Measurements from ENCODE around the gene KCNAB1. TPM values are rescaled to one million over a fixed set of nuclear protein-coding genes. Genes with fewer than 3 reads are reported as not detected.

The KCNAB1 gene
- total and polyA plus RNA-seq, 4 donors, result 0.76 to 2.8 (median 1.0) TPM

DNA sequence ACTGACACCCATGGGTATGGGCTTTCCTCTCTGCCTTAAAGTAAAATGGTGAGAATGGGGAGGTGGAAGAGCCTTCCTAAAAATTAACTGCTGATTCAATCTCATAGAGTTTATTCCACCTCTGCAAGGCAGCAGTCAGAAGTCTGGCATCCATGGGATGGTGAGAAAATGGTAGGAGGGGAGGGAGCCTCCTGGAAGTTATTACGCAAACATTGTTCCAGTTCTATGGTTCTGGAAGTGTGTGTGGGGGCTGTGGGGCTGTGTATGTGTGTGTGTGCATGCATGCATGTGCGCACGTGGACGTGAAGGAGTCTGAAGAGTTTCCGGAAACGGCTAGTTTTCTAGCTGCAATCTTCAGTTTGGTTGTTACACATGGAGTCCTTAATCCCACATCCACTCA is 177.6 kb downstream of the KCNAB1 start:
- no peak for TF ChIP-seq JUND (IDR thresholded peaks at IDR 0.05)
- TF ChIP-seq, protein P1, sequence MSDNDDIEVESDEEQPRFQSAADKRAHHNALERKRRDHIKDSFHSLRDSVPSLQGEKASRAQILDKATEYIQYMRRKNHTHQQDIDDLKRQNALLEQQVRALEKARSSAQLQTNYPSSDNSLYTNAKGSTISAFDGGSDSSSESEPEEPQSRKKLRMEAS (IDR thresholded peaks at IDR 0.05), result no peak
- TF ChIP-seq FOXA2 (IDR thresholded peaks at IDR 0.05), result no peak
- TF ChIP-seq, protein P2, sequence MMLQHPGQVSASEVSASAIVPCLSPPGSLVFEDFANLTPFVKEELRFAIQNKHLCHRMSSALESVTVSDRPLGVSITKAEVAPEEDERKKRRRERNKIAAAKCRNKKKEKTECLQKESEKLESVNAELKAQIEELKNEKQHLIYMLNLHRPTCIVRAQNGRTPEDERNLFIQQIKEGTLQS (IDR thresholded peaks at IDR 0.05), result no peak
- TF ChIP-seq, protein P3, sequence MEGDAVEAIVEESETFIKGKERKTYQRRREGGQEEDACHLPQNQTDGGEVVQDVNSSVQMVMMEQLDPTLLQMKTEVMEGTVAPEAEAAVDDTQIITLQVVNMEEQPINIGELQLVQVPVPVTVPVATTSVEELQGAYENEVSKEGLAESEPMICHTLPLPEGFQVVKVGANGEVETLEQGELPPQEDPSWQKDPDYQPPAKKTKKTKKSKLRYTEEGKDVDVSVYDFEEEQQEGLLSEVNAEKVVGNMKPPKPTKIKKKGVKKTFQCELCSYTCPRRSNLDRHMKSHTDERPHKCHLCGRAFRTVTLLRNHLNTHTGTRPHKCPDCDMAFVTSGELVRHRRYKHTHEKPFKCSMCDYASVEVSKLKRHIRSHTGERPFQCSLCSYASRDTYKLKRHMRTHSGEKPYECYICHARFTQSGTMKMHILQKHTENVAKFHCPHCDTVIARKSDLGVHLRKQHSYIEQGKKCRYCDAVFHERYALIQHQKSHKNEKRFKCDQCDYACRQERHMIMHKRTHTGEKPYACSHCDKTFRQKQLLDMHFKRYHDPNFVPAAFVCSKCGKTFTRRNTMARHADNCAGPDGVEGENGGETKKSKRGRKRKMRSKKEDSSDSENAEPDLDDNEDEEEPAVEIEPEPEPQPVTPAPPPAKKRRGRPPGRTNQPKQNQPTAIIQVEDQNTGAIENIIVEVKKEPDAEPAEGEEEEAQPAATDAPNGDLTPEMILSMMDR (IDR thresholded peaks at IDR 0.05; ENCODE audit: low read depth, low read length, missing input control), result no peak
- TF ChIP-seq SP1 (IDR thresholded peaks at IDR 0.05), result no peak
- TF ChIP-seq, protein P4, sequence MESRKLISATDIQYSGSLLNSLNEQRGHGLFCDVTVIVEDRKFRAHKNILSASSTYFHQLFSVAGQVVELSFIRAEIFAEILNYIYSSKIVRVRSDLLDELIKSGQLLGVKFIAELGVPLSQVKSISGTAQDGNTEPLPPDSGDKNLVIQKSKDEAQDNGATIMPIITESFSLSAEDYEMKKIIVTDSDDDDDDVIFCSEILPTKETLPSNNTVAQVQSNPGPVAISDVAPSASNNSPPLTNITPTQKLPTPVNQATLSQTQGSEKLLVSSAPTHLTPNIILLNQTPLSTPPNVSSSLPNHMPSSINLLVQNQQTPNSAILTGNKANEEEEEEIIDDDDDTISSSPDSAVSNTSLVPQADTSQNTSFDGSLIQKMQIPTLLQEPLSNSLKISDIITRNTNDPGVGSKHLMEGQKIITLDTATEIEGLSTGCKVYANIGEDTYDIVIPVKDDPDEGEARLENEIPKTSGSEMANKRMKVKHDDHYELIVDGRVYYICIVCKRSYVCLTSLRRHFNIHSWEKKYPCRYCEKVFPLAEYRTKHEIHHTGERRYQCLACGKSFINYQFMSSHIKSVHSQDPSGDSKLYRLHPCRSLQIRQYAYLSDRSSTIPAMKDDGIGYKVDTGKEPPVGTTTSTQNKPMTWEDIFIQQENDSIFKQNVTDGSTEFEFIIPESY (IDR thresholded peaks at IDR 0.05), result no peak
- no peak for TF ChIP-seq RXRA (IDR thresholded peaks at IDR 0.05)
- no peak for TF ChIP-seq HNF4A (conservative IDR thresholded peaks at IDR 0.05)
- TF ChIP-seq HNF4G (IDR thresholded peaks at IDR 0.05), result no peak
- TF ChIP-seq GABPA (IDR thresholded peaks at IDR 0.05 in 1 of 2, conservative IDR thresholded peaks at IDR 0.05 in 1 of 2), result no peak
- TF ChIP-seq FOXA1 (IDR thresholded peaks at IDR 0.05), result no peak
- TF ChIP-seq, protein P5, sequence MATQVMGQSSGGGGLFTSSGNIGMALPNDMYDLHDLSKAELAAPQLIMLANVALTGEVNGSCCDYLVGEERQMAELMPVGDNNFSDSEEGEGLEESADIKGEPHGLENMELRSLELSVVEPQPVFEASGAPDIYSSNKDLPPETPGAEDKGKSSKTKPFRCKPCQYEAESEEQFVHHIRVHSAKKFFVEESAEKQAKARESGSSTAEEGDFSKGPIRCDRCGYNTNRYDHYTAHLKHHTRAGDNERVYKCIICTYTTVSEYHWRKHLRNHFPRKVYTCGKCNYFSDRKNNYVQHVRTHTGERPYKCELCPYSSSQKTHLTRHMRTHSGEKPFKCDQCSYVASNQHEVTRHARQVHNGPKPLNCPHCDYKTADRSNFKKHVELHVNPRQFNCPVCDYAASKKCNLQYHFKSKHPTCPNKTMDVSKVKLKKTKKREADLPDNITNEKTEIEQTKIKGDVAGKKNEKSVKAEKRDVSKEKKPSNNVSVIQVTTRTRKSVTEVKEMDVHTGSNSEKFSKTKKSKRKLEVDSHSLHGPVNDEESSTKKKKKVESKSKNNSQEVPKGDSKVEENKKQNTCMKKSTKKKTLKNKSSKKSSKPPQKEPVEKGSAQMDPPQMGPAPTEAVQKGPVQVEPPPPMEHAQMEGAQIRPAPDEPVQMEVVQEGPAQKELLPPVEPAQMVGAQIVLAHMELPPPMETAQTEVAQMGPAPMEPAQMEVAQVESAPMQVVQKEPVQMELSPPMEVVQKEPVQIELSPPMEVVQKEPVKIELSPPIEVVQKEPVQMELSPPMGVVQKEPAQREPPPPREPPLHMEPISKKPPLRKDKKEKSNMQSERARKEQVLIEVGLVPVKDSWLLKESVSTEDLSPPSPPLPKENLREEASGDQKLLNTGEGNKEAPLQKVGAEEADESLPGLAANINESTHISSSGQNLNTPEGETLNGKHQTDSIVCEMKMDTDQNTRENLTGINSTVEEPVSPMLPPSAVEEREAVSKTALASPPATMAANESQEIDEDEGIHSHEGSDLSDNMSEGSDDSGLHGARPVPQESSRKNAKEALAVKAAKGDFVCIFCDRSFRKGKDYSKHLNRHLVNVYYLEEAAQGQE (IDR thresholded peaks at IDR 0.05), result no peak
- no peak for TF ChIP-seq RAD21 (IDR thresholded peaks at IDR 0.05)
- no peak for TF ChIP-seq TAF1 (conservative IDR thresholded peaks at IDR 0.05)
- no peak for TF ChIP-seq YY1 (IDR thresholded peaks at IDR 0.05)
- TF ChIP-seq NR2F2 (IDR thresholded peaks at IDR 0.05), result no peak
- TF ChIP-seq EGR1 (IDR thresholded peaks at IDR 0.05; ENCODE audit: low read depth in 2 of 2), result no peak
- DNase-seq (ENCODE audit: low spot score), result no peak
- WGBS, result 95% methylated on average over 6 of the region's 6 CpGs
- Histone ChIP-seq H3K27ac (ENCODE audit: low read depth in 1 of 2, low read length in 2 of 2) (no peak overlapping the region), H3K36me3 (ENCODE audit: control insufficient read depth in 4 of 4, insufficient read depth in 3 of 4, low read depth in 1 of 4, low read length in 3 of 4) (no peaks in the 10 kb centered on the region), H3K27me3 (ENCODE audit: control insufficient read depth in 4 of 4, insufficient read depth in 4 of 4, low read length in 3 of 4) (peaks cover 0 to 3% (median 0%) of the 10 kb centered on the region in 4 donors), H3K9me3 (ENCODE audit: control insufficient read depth in 4 of 4, low read length in 3 of 4) (no peaks in the 10 kb centered on the region), H3K4me1 (ENCODE audit: control insufficient read depth in 4 of 4, insufficient read depth in 4 of 4, low read length in 3 of 4) (no peaks in the 10 kb centered on the region), H3K4me3 (ENCODE audit: low read depth in 1 of 3, low read length in 3 of 3) (no peak overlapping the region), H3K9ac (ENCODE audit: low read depth in 1 of 2, low read length in 2 of 2) (no peak overlapping the region)

Data from liver (tissue), 9 donors.